SW 1271 (cell line): ENCODE data around the gene RAVER2.
"Not testable (repeated sequence)": the region's sequence is repeated elsewhere in the genome, so short reads cannot be mapped to it uniquely, and the experiment has no call there.

Experiments used
- DNase-seq, 2 experiments: peaks; one replicate each; lab custom pipeline; 2025; lab: John Stamatoyannopoulos, UW

RAVER2 gene

GRCh38 chr1:64744492-64745180 lies at the start of gene RAVER2:
Gene RAVER2 (plus strand): TSS chr1:64745075. CDS start chr1:64745173, 98 bp downstream.
- DNase-seq: peak; percentile 14 to 53

GRCh38 chr1:64696879-64697278 lies 48.0 kb upstream of the RAVER2 start:
- no peak for DNase-seq

- no peak for DNase-seq
Observed at GRCh38 chr1:64699327-64699726, 45.5 kb upstream of the RAVER2 start.

- no peak for DNase-seq
Observed at GRCh38 chr1:64701071-64701470, 43.8 kb upstream of the RAVER2 start.

- DNase-seq: no peak
Observed at GRCh38 chr1:64701886-64702285, 43.0 kb upstream of the RAVER2 start.

GRCh38 chr1:64702670-64703069 lies 42.2 kb upstream of the RAVER2 start:
- DNase-seq: not testable (repeated sequence)

- no peak for DNase-seq
Observed at GRCh38 chr1:64703600-64703999, 41.3 kb upstream of the RAVER2 start.

- no peak for DNase-seq
Observed at GRCh38 chr1:64705591-64705990, 39.3 kb upstream of the RAVER2 start.

GRCh38 chr1:64711266-64711665 lies 33.6 kb upstream of the RAVER2 start:
- no peak for DNase-seq

GRCh38 chr1:64712049-64712448 lies 32.8 kb upstream of the RAVER2 start:
- DNase-seq: no peak

- no peak for DNase-seq
Observed at GRCh38 chr1:64715186-64715585, 29.7 kb upstream of the RAVER2 start.

- no peak for DNase-seq
Observed at GRCh38 chr1:64721135-64721534, 23.7 kb upstream of the RAVER2 start.

GRCh38 chr1:64721576-64722145 lies 23.2 kb upstream of the RAVER2 start:
- no peak for DNase-seq

GRCh38 chr1:64727861-64728260 lies 17.0 kb upstream of the RAVER2 start:
- DNase-seq: no peak

GRCh38 chr1:64733581-64734286 lies 11.1 kb upstream of the RAVER2 start:
- DNase-seq: no peak

GRCh38 chr1:64734287-64734652 lies 10.6 kb upstream of the RAVER2 start:
- DNase-seq: no peak

- DNase-seq: not testable (repeated sequence)
Observed at GRCh38 chr1:64740687-64741086, 4.2 kb upstream of the RAVER2 start.

GRCh38 chr1:64743954-64744491 lies 852 bp upstream of the RAVER2 start:
- no peak for DNase-seq

- DNase-seq: no peak
Observed at GRCh38 chr1:64745181-64745985, 508 bp downstream of the RAVER2 start.

- DNase-seq: peak in 1 of 2 experiments; percentile 24
Observed at GRCh38 chr1:64745986-64746940, 1.4 kb downstream of the RAVER2 start.

- DNase-seq: no peak
Observed at GRCh38 chr1:64748222-64748621, 3.3 kb downstream of the RAVER2 start.
